Glutamatergic neuron (in vitro differentiated cells): ENCODE measurements around the gene ZGRF1. TPM values are rescaled to one million over a fixed set of nuclear protein-coding genes. Genes with fewer than 3 reads are reported as not detected.

ENCODE experiments used
- DNase-seq: peaks from one replicate; pipeline ENCODE4 v3.0.0; 2022
- H3K27ac Mint-ChIP-seq: one replicate; pipeline ENCODE4 v1.8.0; 2020; ENCODE audit warnings: mild to moderate bottlenecking, mixed read lengths, inconsistent platforms; ENCODE audit not compliant: unreplicated experiment
- H3K27me3 Mint-ChIP-seq: one replicate; pipeline ENCODE4 v1.8.0; 2020; ENCODE audit warnings: mild to moderate bottlenecking, moderate library complexity, mixed read lengths, inconsistent platforms; ENCODE audit not compliant: unreplicated experiment
- H3K36me3 Mint-ChIP-seq: one replicate; pipeline ENCODE4 v1.8.0; 2020; ENCODE audit warnings: mild to moderate bottlenecking, mixed read lengths, inconsistent platforms; ENCODE audit not compliant: unreplicated experiment
- H3K4me1 Mint-ChIP-seq: one replicate; pipeline ENCODE4 v1.8.0; 2020; ENCODE audit warnings: mild to moderate bottlenecking, low read depth, mixed read lengths, inconsistent platforms; ENCODE audit not compliant: unreplicated experiment
- H3K4me3 Mint-ChIP-seq: one replicate; pipeline ENCODE4 v1.8.0; 2020; ENCODE audit warnings: mild to moderate bottlenecking, mixed read lengths, inconsistent platforms; ENCODE audit not compliant: unreplicated experiment
- H3K9me3 Mint-ChIP-seq: one replicate; pipeline ENCODE4 v1.8.0; 2020; ENCODE audit warnings: mild to moderate bottlenecking, moderate library complexity, mixed read lengths, inconsistent platforms; ENCODE audit not compliant: unreplicated experiment
- total RNA-seq: library from RNA; stranded (reverse); fragmentation: NEBNext Ultra II Directional; extraction: Animal tissue kit (Norgen Biotek cat#: 25700); gene quantifications from one replicate; pipeline ENCODE4 v1.2.1, GENCODE V29; 2021; ENCODE audit not compliant: unreplicated experiment
- TF ChIP-seq, protein P1 (sequence below): fragments of 200-600 bp; sonication (generic); IDR thresholded peaks from one replicate; pipeline ENCODE4 v1.5.0; 2021; ENCODE audit not compliant: partially characterized antibody, unreplicated experiment

ZGRF1 gene
- total RNA-seq, 1 donor from 2014 or later: 18.5 TPM

- peaks cover 23% of the 10 kb centered on the region for H3K4me1 Mint-ChIP-seq
- peaks cover 28% of the 10 kb centered on the region for H3K9me3 Mint-ChIP-seq
- peaks cover 10% of the 10 kb centered on the region for H3K36me3 Mint-ChIP-seq
- H3K27me3 Mint-ChIP-seq: peaks cover 34% of the 10 kb centered on the region
- H3K4me3 Mint-ChIP-seq: peak overlapping the region; percentile 98
- peak; percentile 65 for DNase-seq
- peak overlapping the region; percentile 99 for H3K27ac Mint-ChIP-seq
- TF ChIP-seq, protein P1, sequence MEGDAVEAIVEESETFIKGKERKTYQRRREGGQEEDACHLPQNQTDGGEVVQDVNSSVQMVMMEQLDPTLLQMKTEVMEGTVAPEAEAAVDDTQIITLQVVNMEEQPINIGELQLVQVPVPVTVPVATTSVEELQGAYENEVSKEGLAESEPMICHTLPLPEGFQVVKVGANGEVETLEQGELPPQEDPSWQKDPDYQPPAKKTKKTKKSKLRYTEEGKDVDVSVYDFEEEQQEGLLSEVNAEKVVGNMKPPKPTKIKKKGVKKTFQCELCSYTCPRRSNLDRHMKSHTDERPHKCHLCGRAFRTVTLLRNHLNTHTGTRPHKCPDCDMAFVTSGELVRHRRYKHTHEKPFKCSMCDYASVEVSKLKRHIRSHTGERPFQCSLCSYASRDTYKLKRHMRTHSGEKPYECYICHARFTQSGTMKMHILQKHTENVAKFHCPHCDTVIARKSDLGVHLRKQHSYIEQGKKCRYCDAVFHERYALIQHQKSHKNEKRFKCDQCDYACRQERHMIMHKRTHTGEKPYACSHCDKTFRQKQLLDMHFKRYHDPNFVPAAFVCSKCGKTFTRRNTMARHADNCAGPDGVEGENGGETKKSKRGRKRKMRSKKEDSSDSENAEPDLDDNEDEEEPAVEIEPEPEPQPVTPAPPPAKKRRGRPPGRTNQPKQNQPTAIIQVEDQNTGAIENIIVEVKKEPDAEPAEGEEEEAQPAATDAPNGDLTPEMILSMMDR: no peak
Measured at GRCh38 chr4:112515198-112516065, 121.3 kb downstream of the ZGRF1 start.

- H3K27ac Mint-ChIP-seq: peak overlapping the region; percentile 99
- peak overlapping the region; percentile 97 for H3K4me3 Mint-ChIP-seq
- peak; percentile 86 for DNase-seq
Measured at GRCh38 chr4:112514647-112515197, 122.0 kb downstream of the ZGRF1 start.

DNA sequence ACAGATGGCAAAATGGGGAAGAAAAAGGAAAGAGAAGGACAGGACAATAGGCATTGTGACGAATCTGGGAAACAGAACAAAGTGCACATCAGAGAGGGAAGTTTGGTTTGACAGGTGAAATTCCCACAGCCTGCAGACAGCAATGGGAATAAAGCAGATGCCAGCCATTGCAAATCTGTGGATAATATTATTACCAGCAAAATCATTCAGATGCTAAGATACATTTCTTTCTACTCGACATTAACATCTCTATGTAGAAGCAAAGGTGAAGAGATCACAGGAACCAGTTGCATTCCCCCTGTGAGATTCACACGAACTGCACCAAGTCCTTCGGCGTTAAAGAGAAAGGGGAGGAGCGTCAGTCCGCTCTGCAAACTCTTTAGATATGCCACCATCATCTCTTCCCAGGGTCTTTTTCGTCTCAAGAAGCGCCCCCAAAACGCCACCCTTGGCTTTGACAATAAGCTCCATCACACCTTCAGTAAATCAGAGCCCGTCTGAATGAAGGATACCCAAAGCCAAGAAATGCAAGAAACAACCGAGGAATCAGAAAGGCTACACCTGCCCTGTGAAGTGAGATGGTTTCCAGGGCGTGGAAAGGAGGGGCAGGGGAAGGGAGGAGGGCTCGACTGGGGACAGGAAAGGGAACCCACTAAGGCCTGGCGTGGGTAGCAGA is 122.6 kb downstream of the ZGRF1 start:
- Mint-ChIP-seq H3K4me1 (peaks cover 31% of the 10 kb centered on the region), H3K4me3 (peak overlapping the region; percentile 97), H3K27me3 (peaks cover 42% of the 10 kb centered on the region), H3K27ac (peak overlapping the region; percentile 98), H3K36me3 (peaks cover 10% of the 10 kb centered on the region), H3K9me3 (peaks cover 30% of the 10 kb centered on the region)
- no peak for DNase-seq
- TF ChIP-seq, protein P1: no peak

More at GRCh38 chr4:112514647-112515197, 122.0 kb downstream of the ZGRF1 start:
- peaks cover 30% of the 10 kb centered on the region for H3K9me3 Mint-ChIP-seq
- H3K27me3 Mint-ChIP-seq: peaks cover 36% of the 10 kb centered on the region
- H3K36me3 Mint-ChIP-seq: peaks cover 10% of the 10 kb centered on the region
- H3K4me1 Mint-ChIP-seq: peaks cover 26% of the 10 kb centered on the region
- TF ChIP-seq, protein P1: no peak

DNA sequence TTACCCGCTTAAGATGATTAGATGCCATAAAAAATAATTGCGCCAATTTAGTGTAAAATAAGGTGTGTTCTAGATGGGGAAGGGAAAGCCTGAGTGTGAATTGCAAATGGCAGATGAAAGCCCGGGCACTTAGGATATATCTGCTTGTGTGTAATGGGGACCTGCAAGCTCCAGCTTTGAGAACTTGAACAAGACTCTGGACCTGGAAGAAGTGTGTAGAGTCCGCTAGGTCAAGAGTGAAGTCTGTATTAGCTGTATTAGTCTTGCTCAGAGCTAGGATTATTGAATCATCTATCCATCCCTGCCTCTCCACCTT is 124.9 kb downstream of the ZGRF1 start:
- Mint-ChIP-seq H3K4me3 (peak overlapping the region; percentile 87), H3K27me3 (peaks cover 41% of the 10 kb centered on the region), H3K27ac (peak overlapping the region; percentile 1), H3K9me3 (peaks cover 25% of the 10 kb centered on the region), H3K4me1 (peaks cover 23% of the 10 kb centered on the region), H3K36me3 (peaks cover 10% of the 10 kb centered on the region)
- TF ChIP-seq, protein P1: no peak
- DNase-seq: no peak
